ENCODE measurements around the gene GRIN1. TPM values are rescaled to one million over a fixed set of nuclear protein-coding genes. Genes with fewer than 3 reads are reported as not detected.
"Not testable (repeated sequence)": the region's sequence is repeated elsewhere in the genome, so short reads cannot be mapped to it uniquely, and the experiment has no call there.

Gene GRIN1
- total RNA-seq, 2 donors from 2014 or later: not detected

DNA sequence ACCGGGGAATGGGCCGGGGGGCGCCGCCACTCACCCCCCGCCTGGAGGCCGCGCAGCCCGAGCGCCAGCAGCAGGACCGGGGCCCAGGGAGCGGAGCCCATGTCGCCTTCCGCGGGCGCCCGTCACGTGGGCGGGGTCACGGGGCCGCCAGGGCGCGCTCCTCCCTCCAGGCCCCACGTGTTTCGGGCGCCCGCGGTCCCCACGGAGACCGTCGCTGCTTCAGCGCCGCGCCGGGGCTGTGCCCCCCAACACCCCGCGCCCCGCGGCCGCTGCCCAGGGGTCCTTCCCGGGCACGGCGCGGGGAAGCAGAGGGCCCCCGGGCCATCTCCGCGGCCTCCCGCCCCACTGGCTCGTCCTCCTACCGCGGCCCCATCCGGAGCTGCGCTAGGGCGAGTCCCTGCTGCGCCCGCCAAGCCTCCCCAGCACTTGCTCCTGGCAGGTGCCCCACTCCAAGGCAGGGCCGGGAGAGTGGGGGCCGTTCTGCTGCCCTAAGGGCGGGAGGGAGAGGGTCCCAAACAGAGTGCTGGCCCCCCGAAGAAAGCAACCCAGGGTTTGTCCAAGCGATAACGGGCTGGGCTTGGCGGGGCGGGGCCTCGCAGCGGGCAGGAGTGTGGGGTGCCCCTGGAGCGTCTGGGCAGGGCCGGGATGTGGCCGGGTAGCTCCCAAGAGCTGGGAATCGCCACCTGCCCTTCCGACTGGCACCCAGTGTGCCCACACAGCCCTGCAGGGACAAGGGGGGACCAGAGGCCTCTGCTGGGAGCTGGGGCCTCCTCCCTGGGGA lies 24.2 kb upstream of the GRIN1 start, which contains the start of gene DPP7:
Gene DPP7, minus strand, starts transcription at position 121 of the 781 bp plus-strand sequence. Its CDS starts 20 bp downstream, at position 101.
- peak; percentile 70 for DNase-seq (ENCODE audit: low spot score)
- H3K36me3 ChIP-seq: peaks cover 23% of the 10 kb centered on the region
- TF ChIP-seq, protein P1, sequence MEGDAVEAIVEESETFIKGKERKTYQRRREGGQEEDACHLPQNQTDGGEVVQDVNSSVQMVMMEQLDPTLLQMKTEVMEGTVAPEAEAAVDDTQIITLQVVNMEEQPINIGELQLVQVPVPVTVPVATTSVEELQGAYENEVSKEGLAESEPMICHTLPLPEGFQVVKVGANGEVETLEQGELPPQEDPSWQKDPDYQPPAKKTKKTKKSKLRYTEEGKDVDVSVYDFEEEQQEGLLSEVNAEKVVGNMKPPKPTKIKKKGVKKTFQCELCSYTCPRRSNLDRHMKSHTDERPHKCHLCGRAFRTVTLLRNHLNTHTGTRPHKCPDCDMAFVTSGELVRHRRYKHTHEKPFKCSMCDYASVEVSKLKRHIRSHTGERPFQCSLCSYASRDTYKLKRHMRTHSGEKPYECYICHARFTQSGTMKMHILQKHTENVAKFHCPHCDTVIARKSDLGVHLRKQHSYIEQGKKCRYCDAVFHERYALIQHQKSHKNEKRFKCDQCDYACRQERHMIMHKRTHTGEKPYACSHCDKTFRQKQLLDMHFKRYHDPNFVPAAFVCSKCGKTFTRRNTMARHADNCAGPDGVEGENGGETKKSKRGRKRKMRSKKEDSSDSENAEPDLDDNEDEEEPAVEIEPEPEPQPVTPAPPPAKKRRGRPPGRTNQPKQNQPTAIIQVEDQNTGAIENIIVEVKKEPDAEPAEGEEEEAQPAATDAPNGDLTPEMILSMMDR (IDR thresholded peaks at IDR 0.05): peak in 1 of 2 donors; percentile 6
- peak within 1 kb of the TSS; percentile 88 to 91 for H3K4me3 ChIP-seq
- H3K9me3 ChIP-seq: no peaks in the 10 kb centered on the region
- no peaks in the 10 kb centered on the region for H3K27me3 ChIP-seq
- H3K27ac ChIP-seq: peak within 1 kb of the TSS; percentile 82 to 97
- peaks cover 0 to 42% of the 10 kb centered on the region in 2 donors for H3K4me1 ChIP-seq

DNA sequence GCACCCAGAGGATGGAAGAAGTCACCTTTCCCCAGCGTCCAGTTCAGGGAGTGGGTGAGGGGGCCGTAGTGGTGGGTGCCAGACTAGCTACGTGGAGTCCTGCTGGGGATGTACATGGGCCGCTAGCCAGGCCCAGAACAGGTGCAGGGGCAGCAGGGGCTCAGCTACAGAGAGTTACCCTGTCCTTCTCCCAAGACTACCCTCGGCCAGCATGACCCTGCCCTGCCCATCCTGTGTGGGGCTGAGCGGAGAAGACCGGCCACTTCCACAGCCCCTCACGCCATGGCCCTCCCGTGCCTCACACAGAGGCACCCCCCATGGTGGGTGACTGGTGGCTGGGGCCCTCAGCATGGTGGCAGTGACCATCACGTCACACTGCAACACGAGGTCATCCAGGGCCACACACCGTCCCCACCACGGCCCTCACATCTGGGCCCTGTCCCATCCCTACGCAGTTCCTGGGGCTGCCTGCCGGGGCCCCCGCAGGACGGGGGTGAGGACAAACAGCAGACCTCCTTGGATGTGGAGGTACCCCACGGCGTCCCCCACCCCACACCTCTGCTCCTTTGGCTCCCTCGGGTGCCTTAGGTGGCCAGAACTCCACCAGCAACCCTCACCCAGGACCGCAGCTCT lies 23.4 kb upstream of the GRIN1 start:
- peak overlapping the region in 1 of 2 donors; percentile 91 for H3K4me3 ChIP-seq

DNA sequence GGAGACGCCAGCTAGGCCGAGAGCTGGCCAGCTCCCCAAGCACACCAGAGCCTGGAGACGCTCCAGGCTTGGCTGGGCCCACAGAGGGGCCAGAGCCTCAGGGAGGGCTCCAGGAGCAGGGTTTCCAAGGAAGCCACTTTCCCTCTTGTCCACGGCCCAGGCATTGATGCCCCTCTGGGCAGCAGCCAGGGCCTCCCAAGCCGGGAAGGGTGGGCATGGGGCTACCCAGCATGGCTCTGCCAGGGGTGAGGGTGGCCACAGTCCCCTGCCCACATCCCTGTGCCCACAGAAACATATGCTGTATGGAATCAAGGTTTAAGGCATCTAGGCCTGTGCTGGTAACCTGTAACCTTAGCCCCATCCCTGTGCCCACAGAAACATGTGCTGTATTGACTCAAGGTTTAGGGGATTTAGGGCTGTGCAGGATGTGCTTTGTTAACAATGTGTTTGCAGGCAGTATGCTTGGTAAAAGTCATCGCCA lies 22.9 kb upstream of the GRIN1 start:
- TF ChIP-seq, protein P1 (IDR thresholded peaks at IDR 0.05): no peak
- H3K27ac ChIP-seq: peak overlapping the region; percentile 82 to 97
- DNase-seq (ENCODE audit: low spot score): no peak
- no peaks in the 10 kb centered on the region for H3K9me3 ChIP-seq
- no peaks in the 10 kb centered on the region for H3K27me3 ChIP-seq
- no peak overlapping the region for H3K4me3 ChIP-seq
- H3K36me3 ChIP-seq: peaks cover 10% of the 10 kb centered on the region
- H3K4me1 ChIP-seq: peaks cover 0 to 42% of the 10 kb centered on the region in 2 donors

More for the DNA sequence above, 23.4 kb upstream of the GRIN1 start:
- Histone ChIP-seq H3K27ac (peak overlapping the region; percentile 82 to 97), H3K36me3 (peaks cover 16% of the 10 kb centered on the region), H3K27me3 (no peaks in the 10 kb centered on the region), H3K4me1 (peaks cover 0 to 42% of the 10 kb centered on the region in 2 donors), H3K9me3 (no peaks in the 10 kb centered on the region)
- DNase-seq (ENCODE audit: low spot score): no peak
- TF ChIP-seq, protein P1 (IDR thresholded peaks at IDR 0.05): no peak

DNA sequence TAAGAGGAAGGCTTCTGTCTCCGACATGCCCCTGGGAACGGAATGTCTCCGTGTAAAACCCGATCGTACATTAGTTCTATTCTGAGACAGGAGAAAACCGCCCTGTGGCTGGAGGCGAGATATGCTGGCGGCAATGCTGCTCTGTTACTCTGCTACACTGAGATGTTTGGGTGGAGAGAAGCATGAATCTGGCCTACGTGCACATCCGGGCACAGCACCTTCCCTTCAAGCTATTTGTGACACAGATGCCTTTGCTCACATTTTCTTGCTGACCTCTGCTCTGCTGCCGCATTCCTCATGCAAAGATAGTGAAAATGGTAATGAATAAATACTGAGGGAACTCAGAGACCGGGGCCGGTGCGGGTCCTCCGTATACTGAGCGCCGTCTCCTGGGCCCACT lies 22.2 kb upstream of the GRIN1 start:
- peaks cover 6% of the 10 kb centered on the region for H3K36me3 ChIP-seq
- peak overlapping the region; percentile 82 to 97 for H3K27ac ChIP-seq
- H3K4me3 ChIP-seq: no peak overlapping the region
- H3K4me1 ChIP-seq: peaks cover 0 to 44% of the 10 kb centered on the region in 2 donors
- no peaks in the 10 kb centered on the region for H3K27me3 ChIP-seq
- H3K9me3 ChIP-seq: no peaks in the 10 kb centered on the region
- TF ChIP-seq, protein P1 (IDR thresholded peaks at IDR 0.05): no peak
- no peak for DNase-seq (ENCODE audit: low spot score)

DNA sequence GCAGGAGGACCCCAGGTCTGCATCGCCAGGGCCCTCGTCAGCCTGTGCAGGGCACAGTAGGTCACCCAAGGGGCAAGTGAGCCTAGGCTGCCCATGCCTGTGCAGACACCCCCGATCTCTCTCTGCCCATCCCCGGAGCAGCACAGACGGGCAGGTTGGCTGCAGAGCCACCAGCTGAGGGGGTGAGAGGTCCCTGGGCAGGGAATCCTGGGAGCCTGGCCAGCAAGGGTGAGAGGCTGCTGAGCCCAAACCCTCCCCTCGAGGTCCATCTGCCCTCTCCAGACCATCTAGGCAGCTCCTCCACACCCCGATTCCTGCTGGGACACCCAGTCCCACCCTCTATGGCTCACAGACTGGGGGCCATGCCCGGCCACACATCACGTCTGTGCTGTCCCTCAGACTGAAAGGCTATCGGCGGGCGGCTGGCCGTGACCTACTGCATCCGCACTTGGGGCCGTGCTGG lies 21.7 kb upstream of the GRIN1 start:
- no peak overlapping the region for H3K4me3 ChIP-seq
- TF ChIP-seq, protein P1 (IDR thresholded peaks at IDR 0.05): no peak
- no peaks in the 10 kb centered on the region for H3K9me3 ChIP-seq
- peak overlapping the region; percentile 82 to 97 for H3K27ac ChIP-seq
- peaks cover under 1% of the 10 kb centered on the region for H3K36me3 ChIP-seq
- no peaks in the 10 kb centered on the region for H3K27me3 ChIP-seq
- peaks cover 0 to 46% of the 10 kb centered on the region in 2 donors for H3K4me1 ChIP-seq
- no peak for DNase-seq (ENCODE audit: low spot score)

DNA sequence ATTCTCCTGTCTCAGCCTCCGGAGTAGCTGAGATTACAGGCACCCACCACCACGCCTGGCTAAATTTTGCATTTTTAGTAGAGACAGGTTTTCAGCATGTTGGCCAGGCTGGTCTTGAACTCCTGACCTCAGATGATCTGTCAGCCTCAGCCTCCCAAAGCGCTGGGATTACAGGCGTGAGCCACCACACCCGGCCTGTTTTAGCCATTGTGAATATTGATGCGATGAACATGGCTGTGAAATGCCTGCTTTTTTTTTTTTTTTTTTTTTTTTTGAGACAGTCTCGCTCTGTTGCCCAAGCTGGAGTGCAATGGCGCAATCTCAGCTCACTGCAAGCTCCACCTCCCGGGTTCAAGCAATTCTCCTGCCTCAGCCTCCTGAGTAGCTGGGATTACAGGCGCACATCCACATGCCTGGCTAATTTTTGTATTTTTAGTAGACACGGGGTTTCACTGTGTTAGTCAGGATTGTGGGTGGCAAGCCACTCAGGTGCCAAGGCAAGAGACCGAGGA lies 20.8 kb upstream of the GRIN1 start:
- H3K27ac ChIP-seq: peak overlapping the region; percentile 82 to 97
- not testable (repeated sequence) for DNase-seq (ENCODE audit: low spot score); H3K4me3 ChIP-seq

DNA sequence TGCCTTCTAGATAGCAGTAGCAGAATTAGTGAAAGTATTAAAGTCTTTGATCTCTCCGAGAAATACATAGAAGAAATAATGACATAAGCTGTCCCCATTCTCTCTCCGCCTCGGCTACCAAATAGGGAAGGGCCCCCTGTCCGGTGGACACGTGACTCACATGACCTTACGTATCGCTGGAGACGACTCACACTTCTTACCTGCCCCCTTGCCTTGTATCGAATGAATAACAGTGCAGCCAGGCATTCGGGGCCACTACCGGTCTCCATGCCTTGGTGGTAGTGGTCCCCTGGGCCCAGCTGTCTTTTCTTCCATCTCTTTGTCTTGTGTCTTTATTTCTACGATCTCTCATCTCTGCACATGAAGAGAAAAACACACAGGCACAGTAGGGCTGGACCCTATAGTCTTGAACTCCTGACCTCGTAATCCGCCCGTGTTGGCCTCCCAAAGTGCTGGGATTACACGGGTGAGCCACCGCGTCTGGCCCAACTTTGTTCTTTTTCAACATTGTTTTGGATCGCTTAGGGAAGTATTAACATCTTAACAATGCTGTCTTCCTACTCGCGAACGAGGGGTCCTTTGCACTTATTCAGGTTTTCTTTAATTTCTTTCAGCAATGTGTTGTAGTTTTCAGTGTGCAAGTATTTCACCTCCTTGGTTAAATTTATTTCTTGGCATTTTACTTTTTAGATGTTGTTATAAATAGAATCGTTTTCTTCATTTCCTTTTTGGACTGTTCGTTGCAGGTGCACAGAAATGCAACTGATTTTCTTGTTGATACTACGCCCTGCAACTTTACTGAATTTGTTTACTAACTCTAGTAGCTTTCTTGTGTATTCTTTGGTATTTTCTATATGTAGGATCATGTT lies 16.8 kb upstream of the GRIN1 start:
- DNase-seq (ENCODE audit: low spot score); H3K9me3 ChIP-seq; H3K27ac ChIP-seq; H3K36me3 ChIP-seq; H3K27me3 ChIP-seq; H3K4me3 ChIP-seq: not testable (repeated sequence)
- H3K4me1 ChIP-seq: peaks cover 0 to 20% of the 10 kb centered on the region in 2 donors

More for the DNA sequence above, 20.8 kb upstream of the GRIN1 start:
- H3K9me3 ChIP-seq, H3K36me3 ChIP-seq, H3K27me3 ChIP-seq: not testable (repeated sequence)
- H3K4me1 ChIP-seq: peaks cover 0 to 45% of the 10 kb centered on the region in 2 donors

Measured in right atrium auricular region (tissue), 2 donors.